Liver (tissue), 9 donors: ENCODE measurements around the gene SLC24A3. TPM values are rescaled to one million over a fixed set of nuclear protein-coding genes. Genes with fewer than 3 reads are reported as not detected.

Experiments
- DNase-seq: peaks from one replicate; pipeline ENCODE4 v3.0.0-alpha.2; 2017; ENCODE audit warnings: low spot score
- H3K27ac ChIP-seq, 2 donors: one replicate each; pipeline ENCODE4 v1.7.0; 2013; ENCODE audit warnings: inconsistent platforms in 2 of 2, low read length in 2 of 2, control low read depth in 1 of 2, low read depth in 1 of 2, mild to moderate bottlenecking in 1 of 2
- H3K27me3 ChIP-seq, 4 donors: one replicate each; pipeline versions ENCODE4 v1.6.1 to v1.7.0; 2013; ENCODE audit warnings: low read length in 3 of 4, inconsistent platforms in 1 of 4, mild to moderate bottlenecking in 1 of 4, moderate library complexity in 1 of 4; ENCODE audit not compliant: control insufficient read depth in 4 of 4, insufficient read depth in 4 of 4
- H3K36me3 ChIP-seq, 4 donors: one replicate each; pipeline versions ENCODE4 v1.6.1 to v1.7.0; 2013; ENCODE audit warnings: low read length in 3 of 4, mild to moderate bottlenecking in 3 of 4, low read depth in 1 of 4, moderate library complexity in 1 of 4; ENCODE audit not compliant: control insufficient read depth in 4 of 4, insufficient read depth in 3 of 4
- H3K4me1 ChIP-seq, 4 donors: one replicate each; pipeline versions ENCODE4 v1.6.1 to v1.7.0; 2013; ENCODE audit warnings: low read length in 3 of 4, mild to moderate bottlenecking in 3 of 4, moderate library complexity in 1 of 4; ENCODE audit not compliant: control insufficient read depth in 4 of 4, insufficient read depth in 4 of 4
- H3K4me3 ChIP-seq, 3 donors: one replicate each; pipeline versions ENCODE4 v1.6.1 to v1.7.0; 2013; ENCODE audit warnings: low read length in 3 of 3, control low read depth in 1 of 3, low read depth in 1 of 3, mild to moderate bottlenecking in 1 of 3
- H3K9ac ChIP-seq, 2 donors: one replicate each; pipeline ENCODE4 v1.7.0; 2013; ENCODE audit warnings: low read length in 2 of 2, mild to moderate bottlenecking in 2 of 2, moderate library complexity in 2 of 2, control low read depth in 1 of 2, low read depth in 1 of 2
- H3K9me3 ChIP-seq, 4 donors: one replicate each; pipeline versions ENCODE4 v1.6.1 to v1.7.0; 2013; ENCODE audit warnings: low read length in 3 of 4; ENCODE audit not compliant: control insufficient read depth in 4 of 4
- ATF3 ChIP-seq: IDR thresholded peaks from 2 replicates; pipeline ENCODE4 v1.6.1; 2016; ENCODE audit warnings: antibody characterized with exemption
- CTCF ChIP-seq: fragments of 150-350 bp; IDR thresholded peaks from 2 replicates; pipeline ENCODE4 v1.5.1; 2017; ENCODE audit warnings: improper control_type of control experiment, low read depth, low read length; ENCODE audit not compliant: missing input control
- FOXA2 ChIP-seq: IDR thresholded peaks from 2 replicates; pipeline ENCODE4 v1.6.1; 2016; ENCODE audit warnings: antibody characterized with exemption
- GABPA ChIP-seq, 2 donors: IDR thresholded peaks in 1 of 2; conservative IDR thresholded peaks in 1 of 2; 2 replicates each; pipeline ENCODE4 v1.6.1; 2016; ENCODE audit warnings: antibody characterized with exemption in 2 of 2, mild to moderate bottlenecking in 1 of 2, moderate library complexity in 1 of 2
- HNF4G ChIP-seq: IDR thresholded peaks from 2 replicates; pipeline ENCODE4 v1.6.1; 2016; ENCODE audit warnings: antibody characterized with exemption
- JUND ChIP-seq, 2 donors: IDR thresholded peaks; 2 replicates each; pipeline ENCODE4 v1.6.1; 2016; ENCODE audit warnings: antibody characterized with exemption in 2 of 2
- NR2F2 ChIP-seq: IDR thresholded peaks from 2 replicates; pipeline ENCODE4 v1.6.1; 2016; ENCODE audit warnings: antibody characterized with exemption
- RAD21 ChIP-seq, 2 donors: IDR thresholded peaks; 2 replicates each; pipeline ENCODE4 v1.6.1; 2016; ENCODE audit warnings: antibody characterized with exemption in 2 of 2, mild to moderate bottlenecking in 2 of 2
- REST ChIP-seq: IDR thresholded peaks from 2 replicates; pipeline ENCODE4 v1.6.1; 2016; ENCODE audit warnings: antibody characterized with exemption, mild to moderate bottlenecking
- RXRA ChIP-seq, 2 donors: IDR thresholded peaks; 2 replicates each; pipeline ENCODE4 v1.6.1; 2017 to 2018; ENCODE audit warnings: antibody characterized with exemption in 2 of 2, mild to moderate bottlenecking in 1 of 2
- SP1 ChIP-seq: IDR thresholded peaks from 2 replicates; pipeline ENCODE4 v1.6.1; 2018; ENCODE audit warnings: antibody characterized with exemption, mild to moderate bottlenecking
- TAF1 ChIP-seq: conservative IDR thresholded peaks from 2 replicates; pipeline ENCODE4 v1.6.1; 2016; ENCODE audit warnings: antibody characterized with exemption, mild to moderate bottlenecking
- YY1 ChIP-seq: IDR thresholded peaks from 2 replicates; pipeline ENCODE4 v1.6.1; 2016; ENCODE audit warnings: antibody characterized with exemption, mild to moderate bottlenecking
- ZBTB33 ChIP-seq: IDR thresholded peaks from 2 replicates; pipeline ENCODE4 v1.6.1; 2016; ENCODE audit warnings: antibody characterized with exemption
- WGBS: extraction: QIAGEN DNeasy Blood & Tissue Kit; methylation state at CpG from one replicate; pipeline ENCODE4 v1.1.7; 2013; 5-methylcytosine and 5-hydroxymethylcytosine counted together
- polyA plus RNA-seq, 2 donors: library from polyadenylated mRNA; stranded (reverse) in 1 of 2; unstranded in 1 of 2; fragments of 200-250 nt in 1 of 2; fragments of >200 nt in 1 of 2; fragmentation: Nextera tagmentation in 1 of 2; extraction: Ambion mirVana in 1 of 2; gene quantifications; one replicate each; pipeline versions ENCODE4 v1.2.1 to v1.2.3, GENCODE V29; 2013 to 2015
- total RNA-seq, 2 donors: library from RNA; depleted of rRNA; stranded (reverse); fragments of >200 nt; gene quantifications; one replicate each; pipeline ENCODE4 v1.2.3, GENCODE V29; 2014
- donor health status: healthy.
- donor health status: healthy.
- donor health status: healthy.
- donor health status: healthy.
- donor health status: healthy.

SLC24A3 gene
- total and polyA plus RNA-seq, 4 donors = 0.28 to 1.8 (median 0.46) TPM

- TF ChIP-seq ZBTB33 = no peak
- TF ChIP-seq REST = no peak
- TF ChIP-seq YY1 = no peak
- TF ChIP-seq GABPA (IDR thresholded peaks at IDR 0.05 in 1 of 2, conservative IDR thresholded peaks at IDR 0.05 in 1 of 2) = no peak
- no peak for TF ChIP-seq HNF4G
- TF ChIP-seq JUND (IDR thresholded peaks at IDR 0.05) = no peak
- TF ChIP-seq RXRA (IDR thresholded peaks at IDR 0.05) = no peak
- no peak for TF ChIP-seq TAF1
These were observed 1.2 kb upstream of the SLC24A3 start (continued) for GRCh38 chr20:19211252-19211651.

- no peaks in the 10 kb centered on the region for H3K9me3 ChIP-seq
- no peak overlapping the region for H3K27ac ChIP-seq
- TF ChIP-seq CTCF (no peak), FOXA2 (no peak), ATF3 (no peak), HNF4G (no peak), RAD21 (IDR thresholded peaks at IDR 0.05) (no peak), SP1 (no peak), JUND (IDR thresholded peaks at IDR 0.05) (no peak), NR2F2 (no peak)
- peak overlapping the region in 1 of 3 donors; percentile 46 for H3K4me3 ChIP-seq
- no peak overlapping the region for H3K9ac ChIP-seq
- H3K36me3 ChIP-seq = no peaks in the 10 kb centered on the region
- H3K4me1 ChIP-seq = peaks cover 0 to 13% (median 5%) of the 10 kb centered on the region in 4 donors
- peaks cover 0 to 8% (median 4%) of the 10 kb centered on the region in 4 donors for H3K27me3 ChIP-seq
- WGBS = 4% methylated on average over 66 of the region's 66 CpGs
- peak; percentile 41 for DNase-seq
These were observed 577 bp upstream of the SLC24A3 start for GRCh38 chr20:19211661-19212468.
